ENCODE results near the gene TTLL1. TPM values are rescaled to one million over a fixed set of nuclear protein-coding genes. Genes with fewer than 3 reads are reported as not detected.

The TTLL1 gene
- total and polyA plus RNA-seq, 9 of the 15 experiments (the other 6 are each of a cell fraction or from before 2014, with no cell fraction given) = 0.06 to 0.85 (median 0.17) TPM

DNA sequence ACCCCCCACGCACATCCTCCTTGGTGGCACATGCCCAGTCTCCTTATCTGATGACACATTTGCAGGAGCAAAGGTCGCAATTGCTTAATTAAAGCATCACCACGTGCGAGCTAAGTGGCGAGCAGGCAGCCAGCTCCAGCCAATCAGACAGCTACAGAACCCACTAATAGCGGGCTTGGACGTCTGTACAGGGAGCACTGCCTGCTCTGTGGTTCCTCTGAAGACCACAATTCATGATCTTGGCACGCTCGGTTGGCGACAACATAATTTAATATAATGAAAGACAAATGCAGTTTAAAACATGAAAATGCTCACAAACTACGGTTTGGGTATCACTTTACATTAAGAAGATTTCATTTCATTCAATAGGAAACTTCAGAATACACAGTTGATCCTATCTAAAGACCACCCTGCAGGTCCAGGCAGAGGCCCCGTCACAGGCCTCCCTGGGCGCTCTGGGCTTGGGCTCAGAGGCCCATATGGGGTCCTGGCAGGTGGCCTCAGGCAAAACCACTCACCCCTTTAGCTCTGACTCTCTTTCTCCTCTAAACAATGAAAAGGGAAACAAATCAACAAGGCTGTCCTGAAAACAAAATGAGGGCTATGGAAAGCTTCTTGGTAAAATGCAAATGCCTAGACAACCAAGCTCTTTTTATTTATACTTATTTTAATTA lies 84.7 kb downstream of the TTLL1 start:
- peaks cover 85% of the 10 kb centered on the region for H3K79me2 ChIP-seq (ENCODE audit: control insufficient read depth, insufficient read depth, low read length)
- peaks cover 13% of the 10 kb centered on the region for H4K20me1 ChIP-seq (replicated peaks; ENCODE audit: control insufficient read depth, insufficient read depth, low read length)
- no peak overlapping the region for H3K4me3 ChIP-seq
- H3K4me2 ChIP-seq (ENCODE audit: insufficient read depth, low read length) = peak overlapping the region; percentile 24; the same call in 1 of the 2 replicates
- BruUV-seq (replicated peaks) = no TSS peak
- no peak for TF ChIP-seq SNIP1 (IDR thresholded peaks at IDR 0.05; ENCODE audit: low read depth)
- no peak for TF ChIP-seq ZNF184 (CRISPR knock-in tag; IDR thresholded peaks at IDR 0.05)
- 0 out of 2 replicates have a peak, but pooled peaks have one; percentile 17 for TF ChIP-seq BHLHE40 (IDR thresholded peaks at IDR 0.05; ENCODE audit: low read length)
- intact Hi-C loops (cut with micrococcal nuclease) = no loop called here
- no peaks in the 10 kb centered on the region for H3K9me1 ChIP-seq (ENCODE audit: control insufficient read depth, insufficient read depth, low read length)
- 67% methylated on average over 12 of the region's 13 CpGs for WGBS (ENCODE audit: insufficient coverage, low coverage, missing lambda C conversion rate)
- no peak overlapping the region for H3K9ac ChIP-seq (ENCODE audit: insufficient read depth in 1 of 2, low read depth in 2 of 2, low read length in 2 of 2)
- no peaks in the 10 kb centered on the region for H3K27me3 ChIP-seq (ENCODE audit: control insufficient read depth in 2 of 2, insufficient read depth in 2 of 2, low read length in 2 of 2)
- ChIA-PET CTCF (ENCODE audit: low intra/inter-chr PET ratio) (no interaction called here), POLR2A (interaction anchor here (0.7 to 1.6 kb wide), 4 partner anchors 9 to 69 kb away, joined by 3 to 5 read pairs (median 4); no protein-coding TSS in a partner anchor)
- no peak overlapping the region for H2AFZ ChIP-seq (ENCODE audit: low read depth, low read length)
- H3K27ac ChIP-seq (ENCODE audit: extremely low read depth, low read depth, low read length) = no peak overlapping the region
- DNase-seq (ENCODE audit: extremely low read depth in 1 of 4, low spot score in 3 of 4) = no peak
- no peak for FAIRE-seq
- H3K36me3 ChIP-seq (ENCODE audit: control insufficient read depth, insufficient read depth, low read length) = no peaks in the 10 kb centered on the region
- ATAC-seq = no peak
- no peaks in the 10 kb centered on the region for H3K9me3 ChIP-seq (replicated peaks; ENCODE audit: control insufficient read depth, insufficient read depth, low read depth, low read length)
- in situ Hi-C loops (cut with MboI) = no loop called here
- peaks cover 25 to 56% of the 10 kb centered on the region in 2 experiments for H3K4me1 ChIP-seq (replicated peaks in 1 of 2; ENCODE audit: control insufficient read depth in 2 of 2, insufficient read depth in 2 of 2, low read length in 2 of 2)

DNA sequence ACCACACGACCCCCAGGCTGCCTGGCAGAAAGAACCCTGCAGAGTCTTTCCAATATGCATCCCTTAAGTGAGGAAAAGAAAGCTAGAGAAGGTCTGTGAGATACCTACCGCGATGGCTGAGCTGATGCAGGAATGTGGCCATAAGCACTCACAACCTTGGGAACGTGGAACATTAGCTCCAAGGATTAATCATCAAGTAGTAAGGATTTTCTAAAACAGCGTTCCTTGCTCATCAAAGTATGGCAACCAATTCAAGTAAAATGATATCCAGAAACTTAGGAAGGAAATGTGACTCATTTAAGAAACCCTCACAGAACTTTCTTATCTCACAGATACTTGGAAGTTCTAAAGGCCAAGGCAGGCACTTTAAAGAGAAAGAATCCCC lies 87.0 kb downstream of the TTLL1 start:
- Histone ChIP-seq H3K4me3 (no peak overlapping the region), H3K79me2 (ENCODE audit: control insufficient read depth, insufficient read depth, low read length) (peaks cover 92% of the 10 kb centered on the region), H3K4me1 (replicated peaks in 1 of 2; ENCODE audit: control insufficient read depth in 2 of 2, insufficient read depth in 2 of 2, low read length in 2 of 2) (peaks cover 15 to 46% of the 10 kb centered on the region in 2 experiments), H3K4me2 (ENCODE audit: insufficient read depth, low read length) (peak overlapping the region; percentile 43), H3K36me3 (ENCODE audit: control insufficient read depth, insufficient read depth, low read length) (no peaks in the 10 kb centered on the region), H3K9me1 (ENCODE audit: control insufficient read depth, insufficient read depth, low read length) (no peaks in the 10 kb centered on the region), H3K9me3 (replicated peaks; ENCODE audit: control insufficient read depth, insufficient read depth, low read depth, low read length) (no peaks in the 10 kb centered on the region), H3K27me3 (ENCODE audit: control insufficient read depth in 2 of 2, insufficient read depth in 2 of 2, low read length in 2 of 2) (no peaks in the 10 kb centered on the region), H4K20me1 (replicated peaks; ENCODE audit: control insufficient read depth, insufficient read depth, low read length) (peaks cover 4% of the 10 kb centered on the region; the same call in 1 of the 2 replicates), H3K9ac (ENCODE audit: insufficient read depth in 1 of 2, low read depth in 2 of 2, low read length in 2 of 2) (peak overlapping the region in 1 of 2 experiments; percentile 22; a peak in 1 of 4 replicates), H3K27ac (ENCODE audit: extremely low read depth, low read depth, low read length) (no peak overlapping the region; the same call in 2 of the 3 replicates), H2AFZ (ENCODE audit: low read depth, low read length) (no peak overlapping the region)
- ATAC-seq (no peak; the same call in 2 of the 3 replicates), DNase-seq (ENCODE audit: extremely low read depth in 1 of 4, low spot score in 3 of 4) (no peak), FAIRE-seq (peak; percentile 15)
- in situ Hi-C loops (cut with MboI) = no loop called here
- ChIA-PET POLR2A (interaction anchor here (0.7 to 1.2 kb wide), 2 partner anchors 12 to 43 kb away, joined by 3 to 4 read pairs; no protein-coding TSS in a partner anchor), CTCF (ENCODE audit: low intra/inter-chr PET ratio) (no interaction called here)
- intact Hi-C loops (cut with micrococcal nuclease) = no loop called here
- BruUV-seq (replicated peaks) = no TSS peak
- 14% methylated on average over 5 of the region's 5 CpGs for WGBS (ENCODE audit: insufficient coverage, low coverage, missing lambda C conversion rate)
- TF ChIP-seq NFIX (CRISPR knock-in tag; IDR thresholded peaks at IDR 0.05; ENCODE audit: low read depth) (no peak), SMARCE1 (IDR thresholded peaks at IDR 0.05) (0 out of 2 replicates have a peak, but pooled peaks have one; percentile 19), JUND (IDR thresholded peaks at IDR 0.05; ENCODE audit: borderline replicate concordance, low read depth, low read length) (peak; percentile 49; the same call in 1 of the 2 replicates), JUND (tag; IDR thresholded peaks at IDR 0.05; ENCODE audit: borderline replicate concordance, low read depth, low read length) (no peak), HOXB6 (CRISPR knock-in tag; IDR thresholded peaks at IDR 0.05; ENCODE audit: borderline replicate concordance) (no peak), ASH1L (IDR thresholded peaks at IDR 0.05; ENCODE audit: borderline replicate concordance, low read depth, partially characterized antibody) (no peak), KAT8 (IDR thresholded peaks at IDR 0.05; ENCODE audit: low read depth) (no peak), ZNF436 (CRISPR knock-in tag; IDR thresholded peaks at IDR 0.05) (no peak)
- TF ChIP-seq, protein P1, sequence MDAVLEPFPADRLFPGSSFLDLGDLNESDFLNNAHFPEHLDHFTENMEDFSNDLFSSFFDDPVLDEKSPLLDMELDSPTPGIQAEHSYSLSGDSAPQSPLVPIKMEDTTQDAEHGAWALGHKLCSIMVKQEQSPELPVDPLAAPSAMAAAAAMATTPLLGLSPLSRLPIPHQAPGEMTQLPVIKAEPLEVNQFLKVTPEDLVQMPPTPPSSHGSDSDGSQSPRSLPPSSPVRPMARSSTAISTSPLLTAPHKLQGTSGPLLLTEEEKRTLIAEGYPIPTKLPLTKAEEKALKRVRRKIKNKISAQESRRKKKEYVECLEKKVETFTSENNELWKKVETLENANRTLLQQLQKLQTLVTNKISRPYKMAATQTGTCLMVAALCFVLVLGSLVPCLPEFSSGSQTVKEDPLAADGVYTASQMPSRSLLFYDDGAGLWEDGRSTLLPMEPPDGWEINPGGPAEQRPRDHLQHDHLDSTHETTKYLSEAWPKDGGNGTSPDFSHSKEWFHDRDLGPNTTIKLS (IDR thresholded peaks at IDR 0.05; ENCODE audit: borderline replicate concordance, low read depth) = no peak
- TF ChIP-seq, protein P2, sequence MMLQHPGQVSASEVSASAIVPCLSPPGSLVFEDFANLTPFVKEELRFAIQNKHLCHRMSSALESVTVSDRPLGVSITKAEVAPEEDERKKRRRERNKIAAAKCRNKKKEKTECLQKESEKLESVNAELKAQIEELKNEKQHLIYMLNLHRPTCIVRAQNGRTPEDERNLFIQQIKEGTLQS (IDR thresholded peaks at IDR 0.05) = 0 out of 2 replicates have a peak, but pooled peaks have one; percentile 16
- TF ChIP-seq, protein P2 (CRISPR knock-in tag; conservative IDR thresholded peaks at IDR 0.05) = no peak

All from K562 (cell line).